Erythroblast (primary cell): ENCODE measurements around the gene ALPL.
"Not testable (repeated sequence)": the region's sequence is repeated elsewhere in the genome, so short reads cannot be mapped to it uniquely, and the experiment has no call there.

Experiments
- DNase-seq, 2 experiments: peaks; one replicate each; lab custom pipeline; 2025; lab: John Stamatoyannopoulos, UW
- GATA1 ChIP-seq: IDR thresholded peaks from 2 replicates; pipeline ENCODE4 v1.6.1; 2011; ENCODE audit warnings: low read depth, mild to moderate bottlenecking, control low read depth, low read length, moderate library complexity
- POLR2A ChIP-seq: IDR thresholded peaks from 2 replicates; pipeline ENCODE4 v1.6.1; 2011; ENCODE audit warnings: mild to moderate bottlenecking, low read length

The ALPL gene

DNA sequence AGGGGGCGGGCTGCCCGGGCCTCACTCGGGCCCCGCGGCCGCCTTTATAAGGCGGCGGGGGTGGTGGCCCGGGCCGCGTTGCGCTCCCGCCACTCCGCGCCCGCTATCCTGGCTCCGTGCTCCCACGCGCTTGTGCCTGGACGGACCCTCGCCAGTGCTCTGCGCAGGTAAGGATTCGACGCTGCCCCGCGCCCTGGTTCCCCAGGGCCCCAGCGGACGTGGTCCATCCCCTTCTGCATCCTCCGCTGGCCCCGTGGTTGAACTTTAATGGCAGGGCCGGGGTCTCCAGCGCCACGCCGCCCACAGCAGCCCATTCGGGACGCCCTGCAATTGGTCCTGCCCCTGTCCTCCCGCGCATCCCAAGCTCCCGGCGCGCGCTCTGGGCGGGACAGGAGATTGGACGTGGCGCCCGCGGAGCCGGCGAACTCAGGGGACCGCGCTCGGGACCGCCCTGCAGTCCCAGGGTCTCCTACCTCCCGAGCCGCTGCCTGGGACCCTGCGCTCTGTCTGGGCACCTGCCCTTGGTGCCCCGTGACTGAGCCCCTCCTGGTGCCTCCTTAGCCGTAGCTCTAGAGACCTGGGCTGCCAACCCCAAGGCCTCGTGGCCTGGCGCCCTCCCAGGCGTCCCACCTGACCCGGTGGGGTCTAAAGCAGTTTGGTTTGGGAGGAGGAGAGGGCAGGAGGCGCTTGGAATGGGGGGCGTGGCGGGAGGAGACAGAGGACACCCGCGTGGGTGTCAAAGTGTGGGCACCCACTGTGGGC is at the start of gene ALPL:
ALPL (plus strand) TSS at position 73 of the 762 bp plus-strand sequence. CDS start 44,659 bp downstream, outside the sequence.
- TF ChIP-seq GATA1, result no peak
- TF ChIP-seq POLR2A, result no peak
- DNase-seq, result peak in 1 of 2 experiments; percentile 40

DNA sequence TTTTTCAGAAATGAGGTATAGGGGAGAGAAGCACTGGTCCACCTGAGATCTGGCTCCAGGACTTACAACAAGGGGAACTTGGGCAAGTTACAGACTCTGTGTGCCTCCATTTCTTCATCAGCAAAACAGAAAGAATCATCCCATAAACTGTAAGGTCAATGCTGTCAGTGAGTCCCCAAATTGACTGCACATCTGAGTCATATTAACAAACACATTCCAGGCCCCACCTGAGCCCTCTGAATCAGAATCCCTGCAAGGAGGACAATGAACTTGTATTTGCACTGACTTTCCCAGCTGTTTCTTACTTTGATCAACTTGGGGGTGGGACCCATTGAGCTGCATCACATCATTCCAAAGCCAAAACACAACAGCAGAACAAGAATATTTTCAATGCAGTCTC is 44.1 kb upstream of the ALPL start:
- not testable (repeated sequence) for DNase-seq

DNA sequence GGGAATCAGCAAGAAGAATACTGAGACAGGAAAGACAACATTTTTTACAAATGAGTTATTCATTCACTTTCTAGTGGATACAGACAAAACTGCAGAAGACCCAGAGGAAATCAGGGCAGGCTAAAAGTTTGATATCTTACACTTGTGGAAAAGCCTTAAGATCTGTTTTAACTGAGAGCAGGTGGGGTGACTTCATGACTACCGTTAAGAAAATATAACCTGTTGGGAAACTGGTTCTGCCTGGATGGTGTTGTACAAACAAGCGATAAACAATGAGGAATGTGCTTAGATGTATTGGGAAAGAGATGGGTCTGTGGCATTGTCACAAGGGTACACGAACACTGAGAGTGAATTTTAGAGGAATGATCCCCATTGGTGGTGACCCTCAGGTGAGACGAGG is 41.3 kb upstream of the ALPL start:
- not testable (repeated sequence) for DNase-seq

DNA sequence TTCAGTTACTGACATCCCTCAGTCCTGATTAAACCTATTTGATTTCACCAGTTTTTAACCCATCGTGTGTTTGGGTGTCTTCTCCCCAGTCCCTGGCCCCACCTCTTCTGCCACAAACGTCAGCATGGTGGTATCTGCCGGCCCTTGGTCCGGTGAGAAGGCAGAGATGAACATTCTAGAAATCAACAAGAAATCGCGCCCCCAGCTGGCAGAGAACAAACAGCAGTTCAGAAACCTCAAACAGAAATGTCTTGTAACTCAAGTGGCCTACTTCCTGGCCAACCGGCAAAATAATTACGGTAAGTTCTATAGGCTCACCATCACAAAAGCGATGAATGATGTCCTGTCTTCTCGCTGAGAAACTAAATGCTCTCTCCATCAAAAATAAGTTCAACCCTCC is 40.6 kb upstream of the ALPL start:
- peak in 1 of 2 experiments; percentile 71 for DNase-seq
- TF ChIP-seq POLR2A, result no peak
- no peak for TF ChIP-seq GATA1

DNA sequence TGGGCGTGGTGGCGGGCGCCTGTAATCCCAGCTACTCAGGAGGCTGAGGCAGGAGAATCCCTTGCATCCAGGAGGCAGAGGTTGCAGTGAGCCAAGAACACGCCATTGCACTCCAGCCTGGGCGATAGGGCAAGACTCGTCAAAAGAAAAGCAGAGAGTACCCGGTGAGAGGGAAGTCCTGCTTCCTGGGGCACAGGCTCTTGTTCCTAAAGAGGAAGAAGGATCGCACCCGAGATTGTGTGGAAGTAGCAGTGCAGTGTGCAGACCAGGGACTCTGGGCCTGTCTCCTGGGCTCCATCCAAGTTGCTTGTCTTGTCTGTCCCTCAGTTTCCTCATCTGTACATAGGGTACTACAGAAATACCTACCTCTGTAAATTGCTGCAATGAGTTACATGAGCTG is 39.6 kb upstream of the ALPL start:
- TF ChIP-seq POLR2A, result no peak
- no peak for TF ChIP-seq GATA1
- no peak for DNase-seq

DNA sequence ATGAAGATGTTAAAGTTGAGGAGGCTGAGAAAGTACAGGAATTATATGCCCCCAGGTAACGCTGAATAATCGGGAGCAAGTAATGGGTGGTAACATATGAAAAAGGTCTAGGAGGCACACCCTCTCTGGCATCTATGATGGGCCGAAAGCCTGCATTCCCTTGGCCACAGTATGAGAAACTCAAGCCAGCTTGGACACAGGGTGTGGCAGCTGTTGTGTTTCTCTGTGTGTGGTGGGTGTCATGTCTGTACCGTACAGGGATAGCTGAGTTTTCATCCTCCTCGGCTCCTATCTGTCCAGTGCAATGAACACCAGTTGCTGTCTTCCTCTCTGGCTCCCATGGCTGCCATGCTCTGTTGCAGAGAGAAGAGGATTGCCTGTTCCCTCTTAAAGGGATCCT is 36.4 kb upstream of the ALPL start:
- no peak for DNase-seq

DNA sequence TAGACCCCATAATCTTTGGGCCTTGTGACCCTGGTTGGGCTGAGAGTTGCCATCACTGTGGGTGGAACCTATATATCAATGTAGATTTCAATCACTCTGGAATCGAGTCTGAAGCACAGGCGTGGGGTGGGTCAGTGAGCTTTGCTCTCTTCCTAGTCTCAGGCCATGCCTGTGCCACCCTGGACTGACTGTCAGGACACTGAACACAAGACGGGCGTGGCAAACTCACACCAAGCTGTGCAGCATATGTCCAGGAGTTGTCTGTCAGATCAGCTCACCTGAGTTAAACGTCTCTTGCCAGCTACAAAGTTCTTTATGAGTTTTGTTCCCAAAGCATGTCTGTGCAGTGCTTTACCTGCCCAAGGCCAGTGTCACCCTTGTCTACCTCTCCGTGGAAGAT is 30.9 kb upstream of the ALPL start:
- TF ChIP-seq POLR2A (no peak), GATA1 (no peak)
- no peak for DNase-seq

More for the DNA sequence above, 36.4 kb upstream of the ALPL start:
- TF ChIP-seq POLR2A (no peak), GATA1 (no peak)

DNA sequence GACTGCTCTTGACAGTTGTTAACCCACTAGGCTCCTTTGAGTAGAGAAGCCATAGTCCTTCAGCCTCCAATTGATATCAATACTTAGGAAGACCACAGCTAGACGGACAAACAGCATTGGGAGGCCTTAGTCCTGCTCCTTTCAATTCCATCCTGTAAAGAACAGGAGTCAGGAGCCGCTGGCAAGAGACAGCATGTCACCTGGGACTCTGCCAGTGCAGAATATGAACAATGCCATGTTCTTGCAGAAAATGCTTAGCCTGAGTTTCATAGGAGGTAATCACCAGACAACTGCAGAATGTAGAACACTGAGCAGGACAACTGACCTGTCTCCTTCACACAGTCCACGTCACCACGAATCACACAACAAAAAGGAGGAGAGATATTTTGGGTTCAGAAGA is 25.3 kb upstream of the ALPL start:
- not testable (repeated sequence) for DNase-seq

DNA sequence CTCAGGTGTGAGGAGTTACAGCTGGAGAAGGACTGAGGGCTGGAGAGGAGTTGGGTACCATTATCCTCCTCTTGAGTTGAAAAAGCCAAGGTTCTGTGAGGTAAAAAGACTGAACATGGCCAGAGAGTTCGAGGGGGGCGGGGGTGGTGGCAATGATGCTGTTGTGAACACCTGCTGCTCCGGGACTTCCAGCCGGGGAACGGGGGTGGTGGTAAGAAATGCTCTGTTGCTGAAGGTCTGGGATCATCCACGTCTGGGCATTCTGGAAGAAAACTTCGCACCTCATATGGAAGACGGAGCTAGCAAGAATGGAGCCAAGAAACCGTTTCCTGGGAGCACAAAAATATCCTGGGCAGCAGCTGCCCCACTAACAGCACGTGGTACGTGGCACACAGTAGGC is 20.1 kb upstream of the ALPL start:
- DNase-seq, result no peak
- TF ChIP-seq GATA1 (no peak), POLR2A (no peak)

DNA sequence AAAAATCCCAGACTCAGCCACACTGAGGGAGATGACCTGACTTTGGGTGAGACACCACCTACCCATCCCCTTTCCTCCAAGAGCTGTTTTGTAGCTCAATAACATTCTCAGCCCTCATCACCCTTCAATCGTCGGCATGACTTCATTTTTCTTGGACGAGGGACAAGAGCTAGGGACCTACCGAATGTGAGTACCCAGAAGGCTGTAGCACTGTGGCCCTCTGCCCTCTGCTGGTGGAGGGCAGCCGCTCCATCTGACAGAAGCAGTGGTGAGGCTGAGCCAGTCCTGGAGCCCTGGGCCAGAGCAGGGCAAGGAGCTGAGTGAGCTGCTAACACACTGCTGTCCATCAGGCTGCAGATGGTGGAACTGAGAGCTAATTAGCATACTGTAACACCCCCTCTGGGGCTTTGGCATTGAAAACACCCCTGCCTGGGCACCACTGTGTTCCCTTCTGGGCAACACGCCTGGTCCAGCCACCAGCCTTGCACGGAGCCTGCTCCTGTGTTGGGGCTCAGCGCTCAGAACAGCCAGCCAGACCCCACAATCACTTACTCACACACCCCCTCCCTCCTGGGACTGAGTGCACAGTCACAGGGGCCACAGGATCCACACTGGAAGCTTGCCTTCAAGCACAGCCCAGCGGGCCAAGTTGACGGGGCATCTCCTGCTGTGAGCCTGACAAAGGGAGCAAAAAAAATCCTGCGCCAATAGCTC is 18.3 kb upstream of the ALPL start:
- no peak for TF ChIP-seq GATA1
- no peak for TF ChIP-seq POLR2A
- peak in 1 of 2 experiments; percentile 42 for DNase-seq

DNA sequence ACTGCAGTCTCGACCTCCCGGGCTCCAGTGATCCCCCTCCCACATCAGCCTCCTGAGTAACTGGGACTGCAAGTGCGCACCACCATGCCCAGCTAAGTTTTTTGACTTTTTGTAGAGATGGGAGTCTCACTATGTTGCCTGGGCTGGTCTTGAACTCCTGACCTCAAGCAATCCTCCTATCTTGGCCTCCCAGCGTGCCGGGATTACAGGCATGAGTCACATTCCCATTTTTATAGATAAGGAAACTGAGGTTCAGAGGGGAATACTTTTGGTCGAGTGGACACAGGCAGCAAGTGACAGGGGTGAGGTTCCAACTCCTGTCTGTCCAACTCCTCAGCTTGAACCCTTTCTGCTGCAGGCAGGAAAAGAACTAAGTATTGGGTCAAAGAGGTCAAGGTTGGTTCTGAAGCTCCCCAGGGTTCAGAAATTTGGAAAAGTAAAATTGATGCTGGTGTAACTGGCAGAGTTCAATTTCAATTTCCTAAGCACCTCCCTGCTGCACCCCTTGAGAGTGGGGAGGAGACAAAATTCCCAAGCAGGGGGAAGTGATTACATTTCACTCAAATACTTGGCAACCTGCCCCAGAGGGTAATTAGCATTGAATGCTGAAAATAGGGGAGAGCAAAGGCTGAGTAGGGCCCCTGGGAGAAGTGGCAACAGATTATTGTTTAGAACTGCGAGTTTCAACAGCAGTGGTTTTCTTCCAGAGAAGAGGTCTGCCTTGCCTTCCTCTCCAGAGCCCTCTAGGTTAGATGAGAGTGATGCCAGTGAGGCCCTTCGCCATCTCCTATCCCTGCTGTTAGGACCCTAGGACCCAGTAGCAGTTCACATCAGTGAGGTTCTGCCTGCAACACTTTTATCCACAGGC is 17.5 kb upstream of the ALPL start:
- no peak for DNase-seq

DNA sequence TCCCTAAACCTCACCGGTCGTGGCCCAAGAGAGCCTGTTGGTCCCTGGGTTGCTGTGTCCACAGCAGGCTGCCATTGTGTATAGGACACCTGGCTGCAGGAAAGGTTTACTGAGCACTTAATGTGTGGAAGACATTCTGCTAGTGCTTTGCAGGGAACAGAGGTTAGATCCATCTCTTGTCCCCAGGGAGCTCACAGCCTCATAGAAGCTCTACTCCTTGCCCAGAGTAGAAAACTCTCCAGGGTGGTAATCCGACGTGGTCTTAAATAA is 16.9 kb upstream of the ALPL start:
- no peak for DNase-seq
- TF ChIP-seq GATA1 (no peak), POLR2A (no peak)

More for the DNA sequence above, 17.5 kb upstream of the ALPL start:
- no peak for TF ChIP-seq POLR2A
- no peak for TF ChIP-seq GATA1

DNA sequence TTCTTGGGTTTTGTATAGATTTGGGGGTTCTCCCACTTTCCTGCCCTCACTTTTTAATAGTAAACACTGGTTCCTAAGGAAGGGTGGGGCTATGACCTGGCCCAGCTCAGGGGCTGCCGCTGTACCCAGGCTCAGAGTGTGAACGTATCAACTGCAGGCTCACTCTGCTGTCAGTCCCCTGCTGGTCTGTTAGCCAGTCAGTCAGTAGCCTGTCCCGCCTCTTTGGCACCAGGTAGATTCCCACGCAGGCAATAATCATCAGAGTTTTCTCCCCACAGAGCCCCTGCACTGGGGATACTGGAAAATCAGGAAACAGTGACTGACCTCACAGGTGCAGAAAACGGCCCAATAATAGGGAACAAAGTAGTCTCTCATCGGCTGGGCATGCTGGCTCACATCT is 15.0 kb upstream of the ALPL start:
- DNase-seq, result no peak
- TF ChIP-seq POLR2A, result no peak
- no peak for TF ChIP-seq GATA1

DNA sequence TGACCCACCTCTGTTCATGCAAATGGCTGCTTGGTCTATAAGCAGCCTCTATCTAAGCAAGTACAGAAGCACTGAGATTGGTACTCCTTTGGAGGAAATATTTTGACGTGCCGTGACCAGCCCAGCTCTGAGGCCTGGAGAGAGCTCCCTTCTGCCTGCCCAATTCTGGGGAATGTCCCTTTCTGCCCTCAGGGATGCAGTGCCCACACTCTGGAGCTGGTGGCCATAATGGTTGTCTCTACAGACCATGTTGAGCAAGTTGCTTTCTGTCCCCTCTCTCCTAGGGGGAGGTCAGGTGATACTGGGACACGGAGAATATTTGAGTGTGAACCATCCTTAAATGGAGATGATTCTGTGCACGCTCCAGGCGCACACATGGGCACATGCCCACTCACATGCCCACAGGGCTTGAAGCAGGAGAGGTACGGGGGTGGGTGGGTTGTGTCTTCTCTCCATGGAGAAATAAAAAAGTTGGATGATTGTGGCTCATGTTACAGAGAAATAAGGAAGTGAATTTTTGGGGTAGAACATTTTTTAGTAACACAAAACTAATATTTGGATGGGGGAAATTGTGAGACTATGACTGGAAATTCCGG is 13.9 kb upstream of the ALPL start:
- no peak for DNase-seq
- TF ChIP-seq POLR2A (no peak), GATA1 (no peak)

DNA sequence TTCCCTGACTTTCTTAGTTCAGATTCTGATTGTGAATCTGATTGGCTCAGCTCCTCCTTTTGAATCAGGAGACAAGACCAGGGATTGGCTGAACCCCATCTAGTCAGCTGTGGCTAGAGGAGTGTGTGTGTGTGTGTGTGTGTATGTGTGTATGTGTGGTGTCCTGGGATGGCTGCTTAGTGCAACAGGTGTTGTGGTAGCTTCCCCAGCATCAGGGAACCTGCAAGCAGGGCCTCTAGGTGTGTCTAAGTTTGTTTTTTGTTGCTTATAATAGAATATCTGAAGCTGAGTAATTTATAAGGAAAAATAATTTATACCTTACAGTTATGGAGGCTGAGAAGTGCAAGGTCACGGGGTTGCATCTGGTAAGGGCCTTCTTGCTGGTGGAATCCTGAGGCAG is 13.2 kb upstream of the ALPL start:
- TF ChIP-seq POLR2A (no peak), GATA1 (no peak)
- DNase-seq, result no peak
